ENCODE data around the gene ZP2. TPM values are rescaled to one million over a fixed set of nuclear protein-coding genes. Genes with fewer than 3 reads are reported as not detected.

The ZP2 gene
- total RNA-seq, 1 experiment from 2014 or later, result not detected

GRCh38 chr16:21214086-21214485, 2.7 kb upstream of the ZP2 start:
- no TSS peak for BruUV-seq (replicated peaks)
- H3K4me1 ChIP-seq (ENCODE audit: control insufficient read depth in 1 of 2, insufficient read depth in 2 of 2, low read length in 2 of 2), result no peaks in the 10 kb centered on the region
- H3K4me2 ChIP-seq (ENCODE audit: low read length), result no peak overlapping the region

More at GRCh38 chr16:21214086-21214485, 2.7 kb upstream of the ZP2 start:
- Histone ChIP-seq H3K79me2 (ENCODE audit: insufficient read depth, low read length) (no peaks in the 10 kb centered on the region), H3K9ac (ENCODE audit: low read length) (no peak overlapping the region), H3K27me3 (ENCODE audit: insufficient read depth, low read length) (no peaks in the 10 kb centered on the region), H2AFZ (ENCODE audit: low read depth, low read length, poor library complexity, severe bottlenecking) (no peak overlapping the region), H3K9me3 (ENCODE audit: control insufficient read depth in 1 of 2, insufficient read depth in 1 of 2, low read depth in 1 of 2, low read length in 2 of 2) (no peaks in the 10 kb centered on the region), H3K4me3 (replicated peaks in 1 of 2; ENCODE audit: low read depth in 1 of 2, low read length in 2 of 2) (no peak overlapping the region), H3K9me2 (ENCODE audit: insufficient read depth) (no peaks in the 10 kb centered on the region), H4K20me1 (ENCODE audit: insufficient read depth) (no peaks in the 10 kb centered on the region), H3K27ac (ENCODE audit: low read depth, low read length) (no peak overlapping the region), H3K36me3 (ENCODE audit: control insufficient read depth in 1 of 2, insufficient read depth in 2 of 2, low read length in 2 of 2) (no peaks in the 10 kb centered on the region)
- TF ChIP-seq SIN3A (IDR thresholded peaks at IDR 0.05; ENCODE audit: low read depth) (no peak), SP1 (IDR thresholded peaks at IDR 0.05; ENCODE audit: low read depth) (no peak), ELF1 (IDR thresholded peaks at IDR 0.05; ENCODE audit: borderline replicate concordance, low read depth) (no peak), POLR2AphosphoS5 (IDR thresholded peaks at IDR 0.05; ENCODE audit: low read depth, low read length) (no peak), POLR2A (IDR thresholded peaks at IDR 0.05; ENCODE audit: borderline replicate concordance, extremely low read depth, insufficient read depth, insufficient read length) (no peak), CTCF (IDR thresholded peaks at IDR 0.05 in 2 of 3, conservative IDR thresholded peaks at IDR 0.05 in 1 of 3; ENCODE audit: borderline replicate concordance in 1 of 3, insufficient read depth in 1 of 3, low read depth in 2 of 3, low read length in 2 of 3) (no peak), CBX3 (IDR thresholded peaks at IDR 0.05; ENCODE audit: low read depth) (no peak), ZFX (IDR thresholded peaks at IDR 0.05) (no peak), ZBTB33 (IDR thresholded peaks at IDR 0.05; ENCODE audit: extremely low read depth, insufficient replicate concordance, low read length) (no peak), ATF3 (IDR thresholded peaks at IDR 0.05) (no peak), EGR1 (IDR thresholded peaks at IDR 0.05; ENCODE audit: low read depth) (no peak), MAX (IDR thresholded peaks at IDR 0.05) (no peak), RAD21 (IDR thresholded peaks at IDR 0.05; ENCODE audit: low read depth) (no peak), TCF7L2 (IDR thresholded peaks at IDR 0.05; ENCODE audit: borderline replicate concordance, extremely low read depth, insufficient read depth, insufficient read length) (no peak), EZH2phosphoT487 (IDR thresholded peaks at IDR 0.05; ENCODE audit: borderline replicate concordance) (no peak)
- ATAC-seq (no peak), DNase-seq (ENCODE audit: low read depth, low spot score) (no peak)
- ChIA-PET RAD21 (ENCODE audit: low non-redundant PET in 1 of 2, low total read pairs in 2 of 2, uncharacterized antibody in 2 of 2, unreplicated experiment in 2 of 2) (no interaction called here), CTCF (no interaction called here), POLR2A (no interaction called here)
- intact Hi-C loops (cut with micrococcal nuclease), result no loop called here

Data from HCT116 (cell line).